CD4-positive, alpha-beta T cell treated with Interleukin-12 subunit alpha and Interleukin-12 subunit beta, for 1 hour (primary cell): Measurements from ENCODE around the gene TRAF3.
A peak's percentile ranks its signal among the peaks of the same experiment; 100 is the strongest.
"Not testable (repeated sequence)": the region's sequence is repeated elsewhere in the genome, so short reads cannot be mapped to it uniquely, and the experiment has no call there.

Source experiments
- DNase-seq: peaks from one replicate; pipeline ENCODE4 v3.0.0-alpha.2; 2020

The TRAF3 gene

DNA sequence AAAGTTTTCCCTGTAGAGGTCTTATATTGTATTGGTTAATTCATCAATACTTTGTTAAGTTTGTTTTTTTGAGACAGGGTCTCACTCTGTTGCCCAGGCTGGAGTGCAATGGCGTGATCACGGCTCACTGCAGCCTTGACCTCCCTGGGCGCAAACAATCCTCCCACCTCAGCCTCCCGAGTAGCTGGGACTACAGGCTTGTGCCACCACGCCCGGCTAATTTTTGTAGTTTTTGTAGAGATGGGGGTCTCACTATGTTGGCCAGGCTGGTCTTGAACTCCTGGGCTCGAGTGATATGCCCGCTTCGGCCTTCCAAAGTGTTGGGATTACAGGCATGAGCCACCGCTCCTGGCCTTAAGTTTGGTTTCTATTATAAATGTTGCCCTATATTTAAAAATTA, 149.6 kb downstream of the TRAF3 start:
- not testable (repeated sequence) for DNase-seq

DNA sequence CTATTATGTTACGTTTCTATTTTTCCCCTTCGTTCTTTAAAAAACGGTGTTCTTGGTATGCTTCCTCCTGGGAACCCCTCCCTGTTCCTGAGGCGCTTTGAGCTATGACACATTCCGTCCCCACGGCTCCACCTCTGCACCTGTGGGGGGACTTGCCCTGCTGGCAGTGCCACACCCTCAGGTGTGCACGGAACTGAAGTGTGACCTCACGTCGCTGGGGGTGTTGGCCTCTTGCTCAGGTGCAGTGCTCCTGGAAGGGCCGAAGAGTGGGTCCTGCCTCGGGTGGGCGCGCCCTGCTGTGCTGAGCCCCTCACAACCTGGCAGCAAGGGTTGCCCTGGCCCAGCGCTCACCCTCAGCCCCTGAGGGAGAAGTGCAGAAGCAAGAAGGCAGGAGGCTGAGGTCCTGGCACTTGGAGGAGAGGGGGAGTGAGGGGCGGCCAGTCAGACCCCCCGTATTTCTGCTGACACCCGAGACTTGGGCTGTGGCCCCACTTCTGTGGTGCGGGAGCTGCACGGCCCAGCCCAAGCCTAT, 150.2 kb downstream of the TRAF3 start:
- no peak for DNase-seq

DNA sequence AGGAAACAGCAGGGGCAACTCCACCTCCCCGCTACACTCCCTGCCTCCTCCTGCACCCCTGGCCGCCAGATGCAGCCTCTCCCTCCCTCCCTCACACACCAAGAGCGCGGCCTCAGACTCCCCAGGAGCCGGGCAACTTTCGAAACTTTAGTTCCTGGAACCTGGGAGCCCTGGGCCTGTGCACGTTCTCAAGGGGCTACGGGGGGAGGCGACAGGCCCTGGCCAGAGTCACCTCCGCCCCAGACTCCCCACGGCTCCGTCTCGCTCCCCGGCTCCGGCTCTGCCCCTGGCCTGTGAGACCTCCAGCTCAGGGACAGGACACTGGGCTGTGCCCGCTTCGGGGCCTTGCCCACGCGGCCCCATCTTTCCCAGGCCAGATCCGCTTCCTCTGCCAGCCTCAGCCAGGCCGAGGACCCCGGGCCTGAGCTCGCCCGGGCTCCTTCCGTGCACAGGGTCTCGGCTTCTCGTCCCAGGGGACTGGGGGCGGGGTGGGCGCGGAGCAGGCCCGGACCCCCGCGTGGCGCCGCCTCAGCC, 150.7 kb downstream of the TRAF3 start:
- DNase-seq, result no peak

DNA sequence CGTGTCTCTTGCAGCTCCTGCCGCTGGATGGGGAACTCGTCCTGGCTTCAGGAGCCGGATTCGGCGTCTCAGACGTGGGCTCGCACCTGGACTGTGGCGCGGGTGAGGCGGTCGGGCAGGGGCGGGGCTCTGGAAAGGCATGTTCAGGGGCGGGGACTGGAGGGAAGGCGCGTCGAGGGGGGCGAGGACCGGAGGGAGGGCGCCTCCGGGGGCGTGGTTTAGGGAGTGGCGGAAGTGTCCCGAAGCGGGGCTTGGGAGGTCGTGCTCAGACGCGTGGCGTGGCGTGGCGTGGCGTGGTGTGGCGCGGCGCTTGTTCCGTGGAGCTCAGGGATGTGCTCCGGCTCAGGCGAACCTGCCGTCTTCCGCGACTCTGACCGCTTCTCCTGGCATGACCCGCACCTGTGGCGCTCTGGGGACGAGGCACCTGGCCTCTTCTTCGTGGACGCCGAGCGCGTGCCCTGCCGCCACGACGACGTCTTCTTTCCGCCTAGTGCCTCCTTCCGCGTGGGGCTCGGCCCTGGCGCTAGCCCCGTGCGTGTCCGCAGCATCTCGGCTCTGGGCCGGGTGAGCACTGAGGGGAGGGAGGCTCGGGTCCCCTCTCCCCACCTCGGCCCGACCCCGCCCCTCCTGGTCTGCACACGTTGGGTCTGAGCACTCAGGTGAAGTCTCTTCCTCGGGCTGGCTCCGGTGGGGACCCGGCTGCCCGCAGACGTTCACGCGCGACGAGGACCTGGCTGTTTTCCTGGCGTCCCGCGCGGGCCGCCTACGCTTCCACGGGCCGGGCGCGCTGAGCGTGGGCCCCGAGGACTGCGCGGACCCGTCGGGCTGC, 151.4 kb downstream of the TRAF3 start:
- peak; percentile 85 for DNase-seq

DNA sequence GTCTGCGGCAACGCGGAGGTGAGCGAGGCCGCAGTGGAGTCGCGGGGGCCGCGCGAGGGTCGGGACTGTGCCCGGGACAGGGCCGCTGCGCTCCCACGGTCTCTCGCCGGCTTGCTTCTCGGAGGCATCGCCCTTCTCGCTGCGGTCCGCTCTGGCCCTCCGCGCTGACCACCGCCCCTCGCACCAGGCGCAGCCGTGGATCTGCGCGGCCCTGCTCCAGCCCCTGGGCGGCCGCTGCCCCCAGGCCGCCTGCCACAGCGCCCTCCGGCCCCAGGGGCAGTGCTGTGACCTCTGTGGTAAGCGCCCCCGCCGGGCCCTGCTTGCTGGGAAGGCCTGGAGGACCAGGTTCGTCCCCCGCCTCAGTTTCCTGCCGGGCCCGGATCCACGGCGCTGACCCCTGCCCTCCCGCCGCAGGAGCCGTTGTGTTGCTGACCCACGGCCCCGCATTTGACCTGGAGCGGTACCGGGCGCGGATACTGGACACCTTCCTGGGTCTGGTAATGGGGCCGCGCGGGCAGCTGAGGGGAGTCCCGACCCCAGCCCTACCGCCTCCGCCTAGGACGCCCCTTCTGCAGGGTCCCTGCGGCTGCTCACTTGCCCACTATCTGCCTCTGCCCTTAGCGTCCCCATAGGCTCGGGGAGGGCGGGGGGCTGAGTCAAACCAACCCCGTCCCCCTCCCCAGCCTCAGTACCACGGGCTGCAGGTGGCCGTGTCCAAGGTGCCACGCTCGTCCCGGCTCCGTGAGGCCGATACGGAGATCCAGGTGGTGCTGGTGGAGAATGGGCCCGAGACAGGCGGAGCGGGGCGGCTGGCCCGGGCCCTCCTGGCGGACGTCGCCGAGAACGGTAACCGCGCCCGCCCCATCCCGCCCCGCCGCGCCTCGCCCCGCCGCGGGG, 152.2 kb downstream of the TRAF3 start:
- DNase-seq, result no peak

DNA sequence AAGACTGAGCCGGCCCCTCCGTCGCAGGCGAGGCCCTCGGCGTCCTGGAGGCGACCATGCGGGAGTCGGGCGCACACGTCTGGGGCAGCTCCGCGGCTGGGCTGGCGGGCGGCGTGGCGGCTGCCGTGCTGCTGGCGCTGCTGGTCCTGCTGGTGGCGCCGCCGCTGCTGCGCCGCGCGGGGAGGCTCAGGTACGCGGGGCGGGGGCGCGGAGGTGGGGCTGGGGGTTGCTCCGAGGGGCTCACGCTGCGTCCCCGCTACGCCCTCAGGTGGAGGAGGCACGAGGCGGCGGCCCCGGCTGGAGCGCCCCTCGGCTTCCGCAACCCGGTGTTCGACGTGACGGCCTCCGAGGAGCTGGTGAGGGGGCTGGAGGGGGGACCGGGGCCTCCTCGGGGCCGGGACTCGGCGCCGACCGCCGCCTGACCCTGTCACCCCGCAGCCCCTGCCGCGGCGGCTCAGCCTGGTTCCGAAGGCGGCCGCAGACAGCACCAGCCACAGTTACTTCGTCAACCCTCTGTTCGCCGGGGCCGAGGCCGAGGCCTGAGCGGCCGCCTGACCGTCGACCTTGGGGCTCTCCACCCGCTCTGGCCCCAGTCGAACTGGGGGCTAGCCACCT, 153.0 kb downstream of the TRAF3 start:
- DNase-seq, result no peak

DNA sequence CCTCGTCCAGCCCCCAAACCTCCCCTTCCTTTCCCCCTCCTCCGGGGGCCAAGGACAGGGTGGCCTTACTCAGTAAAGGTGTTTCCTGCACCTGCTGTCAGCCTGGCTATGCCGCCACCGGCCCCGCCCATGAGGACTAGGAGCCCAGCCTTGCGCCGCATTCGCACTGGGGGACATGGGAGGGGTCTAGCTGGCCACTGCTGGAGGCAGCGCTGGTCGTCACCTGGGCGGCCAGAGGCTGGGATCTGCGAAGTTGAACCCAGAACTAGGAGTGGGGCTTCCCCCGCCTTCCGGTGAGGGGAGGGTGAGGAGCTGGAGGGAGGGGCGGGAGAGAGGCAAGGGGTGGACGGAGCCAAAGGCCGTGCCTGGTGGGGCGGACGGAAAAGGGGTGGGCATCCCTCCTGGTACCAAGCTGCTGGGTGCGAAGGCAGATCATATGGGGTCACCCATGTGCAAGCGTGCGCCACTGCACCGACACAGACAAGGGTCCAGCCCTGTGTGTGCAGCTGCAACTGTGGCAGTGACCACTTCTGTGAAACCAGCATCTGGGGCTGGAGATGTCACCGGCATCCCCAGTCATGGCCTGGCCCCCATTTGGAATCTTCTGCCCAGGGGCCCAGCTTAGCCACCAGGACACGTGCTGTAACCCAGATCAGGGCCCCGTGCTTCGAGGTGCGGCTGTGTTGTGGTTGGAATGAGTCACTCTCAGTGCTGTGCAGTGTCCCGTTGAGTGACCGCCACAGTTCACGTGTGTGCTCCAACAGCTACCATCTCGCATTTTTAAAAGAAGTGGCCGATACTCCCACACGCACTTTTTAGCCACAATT, 153.7 kb downstream of the TRAF3 start:
- no peak for DNase-seq

DNA sequence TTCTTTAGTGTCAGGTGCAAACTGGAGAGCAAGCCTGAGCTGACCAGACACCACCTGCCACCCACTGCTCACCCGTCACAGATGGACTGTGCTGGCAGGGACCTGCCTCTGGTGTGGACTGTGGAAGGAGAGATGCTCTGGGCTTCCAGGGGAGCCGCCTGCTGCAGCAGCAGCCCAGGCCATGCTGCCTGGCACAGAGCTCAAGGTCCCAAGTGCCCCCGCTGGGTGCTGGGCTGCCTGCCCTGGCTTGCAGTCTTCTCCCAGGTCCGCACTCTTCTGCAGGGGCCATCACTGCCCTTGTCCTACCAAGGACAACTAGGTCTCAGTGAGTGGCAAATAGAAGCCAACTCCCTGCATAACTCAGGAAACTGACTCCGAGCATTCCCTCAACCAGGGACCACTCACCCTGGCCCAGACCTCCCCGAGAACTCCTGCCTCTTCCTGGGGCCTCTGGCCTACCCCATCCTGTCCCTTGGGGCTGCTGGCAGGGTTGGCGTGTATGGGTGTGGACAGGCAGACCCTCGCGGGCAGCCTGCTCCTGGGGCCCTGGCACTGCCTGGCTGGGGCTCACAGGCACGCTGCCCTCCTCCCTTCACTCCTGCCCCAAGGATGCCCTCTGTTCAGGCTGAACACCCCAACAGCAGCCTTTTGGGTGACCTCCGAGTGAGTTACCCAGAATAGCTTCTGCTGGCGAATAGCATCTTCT, 154.5 kb downstream of the TRAF3 start:
- no peak for DNase-seq

DNA sequence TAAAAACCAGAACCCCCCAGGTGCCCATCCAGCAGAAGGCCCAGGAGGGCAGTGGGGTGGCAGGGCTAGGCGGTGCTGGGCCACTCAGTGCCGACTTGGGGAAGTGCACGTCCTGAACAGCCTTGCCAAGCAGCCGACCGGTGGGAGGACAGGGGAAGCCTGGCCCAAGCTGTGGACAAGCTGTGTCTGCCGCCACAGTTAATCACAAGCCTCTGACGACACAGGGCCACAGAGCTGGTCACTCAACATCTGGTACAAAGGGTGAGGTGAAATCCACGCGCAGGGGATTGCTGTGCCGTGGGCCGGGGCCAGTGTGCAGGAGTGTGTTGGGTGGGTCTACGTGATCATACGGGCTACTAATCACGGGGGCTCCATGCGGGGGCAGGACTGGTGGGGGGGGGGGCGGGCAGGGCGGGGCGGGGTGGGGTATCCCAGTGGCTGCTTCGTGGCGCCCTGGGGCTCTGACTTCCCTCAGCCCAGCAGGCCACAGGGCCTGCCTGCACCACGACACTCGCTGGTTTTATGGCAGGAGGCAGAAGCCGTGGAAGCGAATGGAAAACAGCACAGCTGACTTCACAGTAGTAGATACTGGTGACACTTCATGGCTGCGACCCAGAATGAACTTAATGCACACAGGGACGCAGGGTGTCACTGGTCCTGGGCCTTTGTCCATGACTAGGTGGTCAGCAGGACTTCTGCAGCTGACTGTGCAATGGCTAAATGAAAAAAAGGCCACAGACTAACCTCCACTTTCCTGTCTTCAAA, 155.4 kb downstream of the TRAF3 start:
- DNase-seq, result no peak

DNA sequence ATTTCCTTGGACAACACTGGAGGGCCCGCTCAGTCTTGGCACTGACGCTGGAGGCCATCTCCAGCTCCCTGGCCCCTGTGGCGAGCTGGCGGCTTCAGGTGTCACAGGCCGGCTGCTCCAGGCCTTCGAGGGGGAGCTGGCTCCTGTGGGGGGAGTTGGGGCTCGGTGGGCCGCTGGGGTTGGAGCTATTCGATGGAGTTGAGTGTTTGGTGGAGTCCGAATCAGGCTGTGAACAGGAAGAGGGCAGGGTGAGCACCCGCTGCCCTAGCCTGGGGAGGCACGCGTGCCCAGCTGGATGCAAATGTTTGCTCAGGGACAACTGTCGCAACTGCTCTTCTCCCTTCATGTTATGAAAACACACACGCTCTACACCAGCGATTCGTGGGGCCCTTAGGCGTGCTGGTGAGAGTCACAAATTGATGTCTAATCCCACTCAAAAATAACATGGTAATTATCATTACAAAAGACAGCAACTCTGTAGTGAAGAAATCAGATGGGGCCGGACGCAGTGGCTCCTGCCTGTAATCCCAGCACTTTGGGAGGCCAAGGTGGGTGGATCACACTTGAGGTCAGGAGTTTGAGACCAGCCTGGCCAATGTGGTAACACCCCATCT, 156.5 kb downstream of the TRAF3 start:
- DNase-seq, result no peak

DNA sequence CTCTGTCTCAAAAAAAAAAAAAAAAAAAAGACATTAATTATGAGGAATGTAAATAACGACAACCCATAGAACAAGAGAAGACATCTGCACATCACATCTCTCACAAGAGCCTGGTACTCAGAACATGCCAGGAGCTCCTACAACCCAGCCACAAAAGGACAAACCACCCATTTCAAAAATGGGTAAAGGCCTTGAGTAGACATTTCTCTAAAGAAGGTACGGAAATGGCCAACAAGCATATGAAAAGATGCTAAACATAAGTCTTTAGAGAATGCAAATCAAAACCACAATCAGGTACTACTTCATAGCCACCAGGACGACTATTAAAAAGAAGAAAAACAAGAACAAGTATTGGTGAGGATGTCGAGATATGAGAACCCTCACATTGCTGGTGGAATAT, 158.5 kb downstream of the TRAF3 start:
- no peak for DNase-seq

DNA sequence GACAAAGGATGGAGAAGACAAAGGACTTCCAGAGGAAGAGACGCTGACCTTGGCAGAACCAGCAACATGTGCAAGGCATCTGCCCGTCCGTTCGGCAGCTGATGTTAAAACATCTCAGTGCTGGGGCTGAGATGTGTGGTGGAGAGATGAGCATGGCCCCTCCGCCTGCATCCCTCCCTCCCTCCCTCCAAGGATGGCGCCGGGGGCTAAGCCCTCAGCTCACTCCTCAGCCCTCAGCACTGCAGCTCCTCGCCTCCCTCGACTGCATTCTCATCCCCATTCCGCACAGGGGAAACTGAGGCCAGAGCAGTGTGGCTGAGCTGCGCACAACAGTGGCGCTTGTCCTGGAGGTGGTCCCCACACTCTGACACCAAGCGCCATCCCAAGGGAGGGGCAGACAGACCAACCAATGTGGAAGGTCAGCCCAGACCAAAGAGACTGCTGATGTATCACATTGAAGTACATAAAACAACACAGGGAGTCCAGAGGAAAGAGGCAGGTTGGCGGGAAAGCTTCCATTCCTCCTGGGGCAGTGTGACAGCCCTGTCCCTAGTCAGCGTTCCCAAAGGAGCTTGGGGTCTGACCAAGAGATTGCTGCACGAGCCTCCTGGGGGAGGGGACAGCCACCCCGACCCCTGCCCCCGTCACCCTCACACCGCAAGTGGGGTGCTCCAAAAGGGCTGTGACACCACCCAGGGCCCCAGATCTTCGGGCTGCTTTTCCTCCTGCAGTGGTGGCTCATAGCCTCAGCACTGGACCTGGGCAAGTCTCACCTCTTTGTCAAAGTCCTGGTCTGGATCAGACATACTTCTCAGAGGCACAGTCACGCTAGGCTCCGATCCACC, 160.3 kb downstream of the TRAF3 start:
- no peak for DNase-seq

DNA sequence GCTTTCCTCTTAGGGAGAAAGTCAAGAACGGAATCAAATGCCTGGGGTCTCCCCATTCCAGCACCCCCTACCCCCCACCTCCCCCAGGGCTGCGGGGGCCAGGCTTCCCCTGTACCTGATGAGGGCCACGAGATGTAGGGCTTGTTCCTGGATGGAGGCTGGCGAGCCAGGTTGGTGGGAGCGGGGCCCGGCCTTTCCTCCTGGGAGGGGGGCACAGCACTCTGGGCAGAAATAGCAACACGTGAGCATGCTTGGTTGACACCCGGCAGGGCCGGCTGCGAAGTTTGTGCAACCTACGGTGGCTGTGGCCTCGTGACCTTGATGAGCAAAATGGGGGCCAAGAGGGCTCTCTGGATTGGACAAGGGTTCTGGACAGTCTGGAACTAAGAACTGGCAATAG, 160.9 kb downstream of the TRAF3 start:
- no peak for DNase-seq

DNA sequence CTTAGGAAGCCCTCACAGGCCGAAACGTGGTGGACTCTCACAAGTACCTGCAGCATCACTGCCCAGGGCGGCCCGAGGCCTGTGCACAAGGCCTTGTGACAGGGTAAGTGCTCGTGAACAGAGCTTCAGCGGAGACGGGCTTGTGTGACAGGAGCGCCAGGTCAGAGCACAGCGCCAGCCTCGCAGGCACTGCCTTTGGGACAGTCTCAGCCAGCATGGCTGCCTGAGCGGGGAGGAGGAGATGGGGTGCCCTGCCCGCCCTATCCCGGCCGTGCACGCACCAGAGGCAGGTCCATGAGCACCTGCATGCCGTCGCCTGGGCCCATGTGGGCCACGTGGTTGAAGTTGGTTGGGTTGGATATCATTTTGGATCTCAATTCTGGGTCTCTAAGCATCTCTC, 162.1 kb downstream of the TRAF3 start:
- no peak for DNase-seq

DNA sequence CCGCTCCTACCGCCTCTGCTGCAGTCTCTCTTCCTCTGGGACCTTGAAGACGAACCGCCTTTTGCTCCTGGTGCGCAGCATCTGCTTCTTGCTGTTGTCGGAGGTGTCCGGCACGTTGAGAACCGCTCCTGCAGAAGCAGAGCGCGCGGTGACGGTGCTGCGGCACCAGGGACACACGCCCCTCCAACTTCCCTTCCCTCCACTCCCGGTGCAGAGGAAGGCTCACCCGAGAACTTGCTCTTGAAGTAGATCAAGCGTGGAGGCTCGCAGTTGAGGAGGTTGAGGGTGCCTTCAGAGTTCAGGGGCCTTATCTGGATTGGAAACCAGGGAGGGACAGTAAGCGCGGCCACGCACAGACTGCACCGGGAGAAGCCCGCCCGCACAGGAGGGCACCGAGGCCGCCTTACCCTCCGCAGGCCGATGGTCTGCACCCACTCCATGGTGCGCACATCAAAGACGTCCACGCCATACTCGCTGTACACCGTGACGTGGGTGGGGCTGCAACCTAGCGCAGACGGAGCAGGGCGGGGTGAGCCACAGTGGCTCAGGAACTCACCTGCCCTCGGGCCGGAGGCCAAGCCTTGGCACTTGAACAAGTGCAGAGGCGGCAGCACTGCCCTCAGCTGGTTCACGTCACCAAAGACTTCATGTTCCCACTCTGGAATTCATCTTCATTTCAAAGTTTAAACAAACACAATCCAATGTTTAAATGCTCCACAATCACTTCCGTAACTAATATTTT, 162.7 kb downstream of the TRAF3 start:
- DNase-seq, result no peak

DNA sequence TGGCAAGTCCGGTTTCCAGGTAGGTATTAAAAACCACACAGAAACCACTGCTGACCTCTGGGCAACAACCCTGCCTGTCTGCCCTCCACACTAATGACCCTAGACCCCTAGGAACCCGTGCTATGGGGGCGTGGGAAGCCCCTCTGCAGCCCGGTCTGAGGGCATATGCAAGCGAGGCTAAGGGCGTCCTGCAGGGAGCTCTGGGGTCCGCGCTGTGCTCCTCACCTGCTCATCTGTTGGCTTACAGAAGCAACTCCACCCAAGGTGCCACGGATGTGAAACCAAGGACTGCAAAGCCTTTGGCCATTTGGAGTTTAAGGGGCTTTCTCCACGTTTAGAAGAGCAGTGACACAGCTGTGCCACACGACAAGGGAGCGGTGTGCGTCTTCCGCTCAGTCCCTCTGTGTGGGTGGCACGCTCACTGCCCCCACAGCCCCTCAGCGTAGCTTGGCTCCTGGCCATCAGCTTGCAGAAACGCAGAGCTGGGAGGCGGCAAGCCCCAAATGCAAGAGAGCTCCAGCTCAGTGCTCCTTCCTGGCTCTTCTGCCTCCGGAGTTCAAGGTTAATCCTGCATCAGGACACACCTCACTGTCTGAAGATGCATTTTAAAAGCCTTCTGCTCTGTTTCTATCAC, 163.6 kb downstream of the TRAF3 start:
- DNase-seq, result no peak

DNA sequence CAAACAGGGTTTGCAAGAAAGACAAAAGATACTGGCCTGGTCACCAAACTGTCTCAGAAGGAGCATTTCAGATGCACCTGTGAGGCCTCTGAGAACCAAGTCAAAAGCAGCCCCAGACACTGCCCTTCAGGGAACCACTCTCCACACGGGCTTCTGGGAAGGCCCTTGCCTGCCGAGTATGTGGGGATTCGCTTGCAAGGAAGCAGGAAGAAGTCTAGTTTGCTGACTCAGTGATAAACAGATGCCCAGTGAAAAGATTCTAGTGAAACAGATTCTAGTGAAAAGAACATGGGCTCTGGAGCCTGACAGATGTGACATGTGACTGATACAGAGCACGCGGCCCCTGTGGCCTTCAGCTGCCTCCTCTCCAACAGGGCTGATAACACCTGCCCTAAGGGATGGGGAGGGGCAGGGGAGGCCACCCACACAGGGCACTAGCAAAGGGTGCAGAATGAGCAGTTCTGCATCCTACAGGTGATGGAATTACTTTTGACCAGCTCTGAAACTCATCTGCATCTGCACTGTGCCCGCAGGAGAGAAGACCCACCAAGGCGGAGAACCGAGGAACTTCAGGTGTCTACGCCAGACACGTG, 164.3 kb downstream of the TRAF3 start:
- no peak for DNase-seq

DNA sequence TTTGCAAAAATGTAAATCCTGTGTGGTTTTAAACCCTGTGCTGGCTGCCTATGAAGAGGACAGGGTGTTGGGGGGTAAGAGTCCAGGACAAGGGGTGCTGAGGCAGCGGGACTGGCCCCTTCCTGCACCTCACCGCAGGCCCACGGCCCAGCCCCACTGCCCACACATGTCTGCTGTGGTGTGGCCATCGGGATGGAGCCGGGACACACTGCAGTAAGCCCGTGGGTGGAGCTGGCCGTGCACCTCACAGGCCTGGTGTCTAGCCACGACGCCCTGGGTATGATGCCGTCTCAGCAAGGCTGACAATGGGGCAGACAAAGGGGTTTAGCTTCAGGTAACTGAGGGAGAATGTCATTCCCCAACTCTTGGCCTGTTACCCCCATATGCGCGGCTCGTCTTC, 164.8 kb downstream of the TRAF3 start:
- no peak for DNase-seq
